K562 (cell line): Measurements from ENCODE around the gene AIF1. TPM values are rescaled to one million over a fixed set of nuclear protein-coding genes. Genes with fewer than 3 reads are reported as not detected.

Experiments
- ELF4 ChIP-seq: fragments of 450-650 bp; formaldehyde crosslinking; IDR thresholded peaks from 2 replicates; pipeline ENCODE4 v1.4.0; 2022; ENCODE audit warnings: missing genetic modification characterization
- EP400 ChIP-seq: fragments of 450-650 bp; IDR thresholded peaks from 2 replicates; pipeline ENCODE4 v1.6.1; 2017; ENCODE audit warnings: antibody characterized with exemption, mild to moderate bottlenecking, moderate library complexity
- FOXJ3 ChIP-seq: sonication (generic); formaldehyde crosslinking; IDR thresholded peaks from 2 replicates; pipeline ENCODE4 v1.4.0; 2020; ENCODE audit warnings: mild to moderate bottlenecking, missing genetic modification reagents
- FOXO4 ChIP-seq: fragments of 450-650 bp; formaldehyde crosslinking; IDR thresholded peaks from 2 replicates; pipeline ENCODE4 v1.4.0; 2020; ENCODE audit warnings: mild to moderate bottlenecking, moderate library complexity
- HMBOX1 ChIP-seq: sonication (generic); IDR thresholded peaks from 2 replicates; pipeline ENCODE4 v1.6.1; 2016
- IFI16 ChIP-seq: fragments of 250-450 bp; sonication (Bioruptor Pico); IDR thresholded peaks from 2 replicates; pipeline ENCODE4 v2.1.2; 2022; ENCODE audit warnings: mild to moderate bottlenecking, inconsistent platforms
- MEF2D ChIP-seq: conservative IDR thresholded peaks from 2 replicates; pipeline ENCODE4 v1.6.1; 2016; ENCODE audit warnings: low read depth, missing genetic modification characterization, missing compliant biosample characterization
- MNT ChIP-seq, 2 experiments: fragments of 450-650 bp; conservative IDR thresholded peaks; 2 replicates each; pipeline ENCODE4 v1.6.1; 2017; ENCODE audit warnings: mild to moderate bottlenecking in 2 of 2, moderate library complexity in 2 of 2
- SMARCE1 ChIP-seq: fragments of 450-650 bp; IDR thresholded peaks from 2 replicates; pipeline ENCODE4 v1.7.1; 2016; ENCODE audit warnings: mild to moderate bottlenecking
- TBP ChIP-seq: optimal IDR thresholded peaks from 2 replicates; pipeline ENCODE3; 2011; ENCODE audit warnings: low read depth, low read length, improper control_type of control experiment
- TSHZ1 ChIP-seq: fragments of 250-450 bp; sonication (Bioruptor Pico); IDR thresholded peaks from 2 replicates; pipeline ENCODE4 v1.4.0; 2020; ENCODE audit warnings: mild to moderate bottlenecking, moderate library complexity
- ZBTB2 ChIP-seq: fragments of 450-650 bp; IDR thresholded peaks from 2 replicates; pipeline ENCODE4 v1.6.1; 2016; ENCODE audit warnings: antibody characterized with exemption
- ZC3H11A ChIP-seq: IDR thresholded peaks from 2 replicates; pipeline ENCODE4 v1.6.1; 2012; ENCODE audit warnings: low read depth, low read length, improper control_type of control experiment
- ZC3H4 ChIP-seq: sonication (generic); formaldehyde crosslinking; IDR thresholded peaks from 2 replicates; pipeline ENCODE4 v1.9.0; 2021; ENCODE audit warnings: missing genetic modification reagents, borderline replicate concordance
- ZFP36 ChIP-seq: fragments of 150-350 bp; IDR thresholded peaks from 2 replicates; pipeline ENCODE4 v1.6.1; 2018; ENCODE audit warnings: low read length, low read depth; ENCODE audit not compliant: partially characterized antibody
- ZNF224 ChIP-seq: sonication (generic); formaldehyde crosslinking; IDR thresholded peaks from 2 replicates; pipeline ENCODE4 v1.8.0; 2022; ENCODE audit warnings: mild to moderate bottlenecking, missing genetic modification reagents
- ZNF3 ChIP-seq: fragments of 250-450 bp; sonication (Bioruptor Pico); IDR thresholded peaks from 2 replicates; pipeline ENCODE4 v1.5.0; 2021; ENCODE audit warnings: mild to moderate bottlenecking, moderate library complexity
- ZNF384 ChIP-seq: IDR thresholded peaks from 2 replicates; pipeline ENCODE4 v1.6.1; 2012; ENCODE audit warnings: low read depth, low read length, improper control_type of control experiment
- ZNF695 ChIP-seq: fragments of 450-650 bp; formaldehyde crosslinking; IDR thresholded peaks from 2 replicates; pipeline ENCODE4 v1.4.0; 2020; ENCODE audit warnings: mild to moderate bottlenecking, moderate library complexity
- polyA plus RNA-seq, 8 experiments: library from polyadenylated mRNA; depleted of rRNA in 4 of 8; stranded (reverse) in 5 of 8; unstranded in 3 of 8; fragments of >200 nt; fragmentation: Nextera tagmentation in 2 of 8; fragmentation: Illumina TruSeq in 1 of 8; extraction: Ambion mirVana in 2 of 8; extraction: Trizol in 1 of 8; gene quantifications; 2 replicates each; pipeline versions ENCODE4 v1.2.1 to v1.2.3, GENCODE V29; 2011 to 2014; ENCODE audit warnings: inconsistent platforms in 1 of 8, missing spikeins in 1 of 8
- total RNA-seq, 7 experiments: library from RNA; depleted of rRNA in 6 of 7; stranded (reverse); fragments of >200 nt in 6 of 7; fragmentation: Illumina TruSeq in 2 of 7; extraction: Trizol in 2 of 7; gene quantifications; 2 replicates each; pipeline versions ENCODE4 v1.2.1 to v1.2.3, GENCODE V29; 2011 to 2021; ENCODE audit warnings: low replicate concordance in 1 of 7

AIF1 gene
- total and polyA plus RNA-seq, 9 of the 15 experiments (the other 6 are each of a cell fraction or from before 2014, with no cell fraction given) = 9.4 to 33.4 (median 19.4) TPM

GRCh38 chr6:31663961-31664789 lies 49.1 kb downstream of the AIF1 start (continued):
- TF ChIP-seq MNT (conservative IDR thresholded peaks at IDR 0.05) (no peak), ZBTB2 (peak; percentile 79), SMARCE1 (peak; percentile 94), TBP (peak; percentile 36), ZC3H11A (no peak), ELF4 (CRISPR knock-in tag) (0 out of 2 replicates have a peak, but pooled peaks have one; percentile 10), TSHZ1 (CRISPR knock-in tag) (0 out of 2 replicates have a peak, but pooled peaks have one; percentile 34), ZFP36 (no peak), IFI16 (CRISPR knock-in tag) (no peak), ZNF695 (CRISPR knock-in tag) (0 out of 2 replicates have a peak, but pooled peaks have one; percentile 4), ZNF384 (no peak; the same call in 1 of the 2 replicates), MEF2D (tag) (no peak), FOXO4 (CRISPR knock-in tag) (peak; percentile 48; the same call in 1 of the 2 replicates), EP400 (no peak), FOXJ3 (CRISPR knock-in tag) (no peak), ZNF3 (CRISPR knock-in tag) (no peak), ZNF224 (CRISPR knock-in tag) (0 out of 2 replicates have a peak, but pooled peaks have one; percentile 35), ZC3H4 (CRISPR knock-in tag) (no peak), HMBOX1 (0 out of 2 replicates have a peak, but pooled peaks have one; percentile 3)
